Measurements from ENCODE around the gene ARHGAP23.

DNA sequence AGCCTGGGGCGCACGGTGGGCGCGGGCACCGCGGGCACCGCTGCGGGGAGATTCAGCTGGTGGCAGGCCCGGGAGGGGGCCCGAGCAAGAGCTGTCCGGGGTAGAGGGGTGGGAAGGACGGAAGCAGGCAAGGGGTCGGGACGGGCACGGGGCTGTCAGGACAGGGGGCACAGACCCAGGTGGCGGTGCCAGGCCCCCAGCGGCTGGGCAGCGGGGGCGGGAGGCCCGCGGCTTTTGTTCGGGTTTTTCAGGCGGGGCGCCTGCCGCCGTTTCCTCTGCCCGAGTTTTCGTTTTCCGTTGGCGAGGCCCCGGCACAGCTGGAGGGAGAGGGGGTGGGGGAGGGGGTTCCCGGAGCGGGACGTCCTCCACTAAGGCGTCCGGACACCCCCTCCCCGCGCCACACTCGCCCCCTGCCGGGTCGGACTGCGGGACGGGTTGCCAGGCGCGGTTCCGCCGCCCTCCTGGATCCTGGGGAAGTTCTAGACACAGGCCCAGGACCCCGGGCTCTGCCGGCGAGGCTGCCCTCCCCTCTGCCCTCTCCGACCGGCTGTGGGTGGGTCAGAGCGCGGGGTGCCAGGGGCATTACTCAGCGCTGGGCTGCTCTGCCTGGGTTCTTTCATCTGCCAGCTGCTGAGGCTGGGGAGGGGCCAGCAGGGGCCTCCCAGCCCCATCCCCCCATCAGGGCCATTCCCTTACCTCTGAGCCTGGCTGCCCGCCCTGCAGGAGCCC is 543 bp downstream of the ARHGAP23 start:
- TF ChIP-seq POLR2A (IDR thresholded peaks at IDR 0.05), result peak in 1 of 2 donors; percentile 34
- TF ChIP-seq, protein P1, sequence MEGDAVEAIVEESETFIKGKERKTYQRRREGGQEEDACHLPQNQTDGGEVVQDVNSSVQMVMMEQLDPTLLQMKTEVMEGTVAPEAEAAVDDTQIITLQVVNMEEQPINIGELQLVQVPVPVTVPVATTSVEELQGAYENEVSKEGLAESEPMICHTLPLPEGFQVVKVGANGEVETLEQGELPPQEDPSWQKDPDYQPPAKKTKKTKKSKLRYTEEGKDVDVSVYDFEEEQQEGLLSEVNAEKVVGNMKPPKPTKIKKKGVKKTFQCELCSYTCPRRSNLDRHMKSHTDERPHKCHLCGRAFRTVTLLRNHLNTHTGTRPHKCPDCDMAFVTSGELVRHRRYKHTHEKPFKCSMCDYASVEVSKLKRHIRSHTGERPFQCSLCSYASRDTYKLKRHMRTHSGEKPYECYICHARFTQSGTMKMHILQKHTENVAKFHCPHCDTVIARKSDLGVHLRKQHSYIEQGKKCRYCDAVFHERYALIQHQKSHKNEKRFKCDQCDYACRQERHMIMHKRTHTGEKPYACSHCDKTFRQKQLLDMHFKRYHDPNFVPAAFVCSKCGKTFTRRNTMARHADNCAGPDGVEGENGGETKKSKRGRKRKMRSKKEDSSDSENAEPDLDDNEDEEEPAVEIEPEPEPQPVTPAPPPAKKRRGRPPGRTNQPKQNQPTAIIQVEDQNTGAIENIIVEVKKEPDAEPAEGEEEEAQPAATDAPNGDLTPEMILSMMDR (IDR thresholded peaks at IDR 0.05), result no peak
